OCI-LY7 (cell line): ENCODE results near the gene LARGE1. TPM values are rescaled to one million over a fixed set of nuclear protein-coding genes. Genes with fewer than 3 reads are reported as not detected.

Experiments used
- BruUV-seq: library from RNA; stranded (reverse); fragments of 400-500 nt; replicated peaks from 2 replicates; lab custom pipeline; 2021; lab: Mats Ljungman, UMichigan
- CTCF ChIA-PET: fragments of 300-600 bp; sonication (Branson Sonifier 250); formaldehyde crosslinking; loops from one replicate; lab custom pipeline; 2022; ENCODE audit warnings: antibody characterized with exemption; ENCODE audit not compliant: unreplicated experiment; lab: Charles Lee
- POLR2A ChIA-PET: fragments of 300-600 bp; sonication (Branson Sonifier 250); formaldehyde crosslinking; loops from one replicate; lab custom pipeline; 2022; ENCODE audit warnings: antibody characterized with exemption; lab: Charles Lee
- DNase-seq: peaks from one replicate; pipeline ENCODE4 v3.0.0-alpha.2; 2015; ENCODE audit warnings: low spot score
- H2AFZ ChIP-seq: fragments of 200-600 bp; sonication (generic), shearing (Covaris generic); 2 replicates; pipeline ENCODE4 v1.6.1; 2014; ENCODE audit warnings: mild to moderate bottlenecking, antibody characterized with exemption, low read length, moderate library complexity
- H3K27ac ChIP-seq: fragments of 200-600 bp; sonication (generic); 2 replicates; pipeline ENCODE4 v1.5.1; 2014; ENCODE audit warnings: mixed run types, low read depth, mild to moderate bottlenecking, moderate library complexity, low read length, inconsistent platforms; ENCODE audit not compliant: poor library complexity, severe bottlenecking
- H3K36me3 ChIP-seq: fragments of 200-600 bp; sonication (generic); 2 replicates; pipeline ENCODE4 v1.6.1; 2014; ENCODE audit warnings: mild to moderate bottlenecking, antibody characterized with exemption, low read length, moderate library complexity, mixed read lengths; ENCODE audit not compliant: insufficient read depth
- H3K4me1 ChIP-seq: fragments of 200-600 bp; sonication (generic); 2 replicates; pipeline ENCODE4 v1.5.1; 2014; ENCODE audit warnings: mild to moderate bottlenecking, low read length; ENCODE audit not compliant: insufficient read depth, poor library complexity, severe bottlenecking
- H3K4me2 ChIP-seq: fragments of 200-600 bp; sonication (generic); 2 replicates; pipeline ENCODE4 v1.6.1; 2014; ENCODE audit warnings: mild to moderate bottlenecking, low read length
- H3K4me3 ChIP-seq: fragments of 200-600 bp; sonication (generic); 2 replicates; pipeline ENCODE4 v1.5.1; 2014; ENCODE audit warnings: mild to moderate bottlenecking, low read depth, low read length; ENCODE audit not compliant: poor library complexity, severe bottlenecking
- H3K79me2 ChIP-seq: fragments of 200-600 bp; sonication (generic); 2 replicates; pipeline ENCODE4 v1.6.1; 2016; ENCODE audit warnings: low read depth, mild to moderate bottlenecking, low read length, moderate library complexity, mixed read lengths; ENCODE audit not compliant: insufficient read depth
- H3K9me2 ChIP-seq: fragments of 200-600 bp; sonication (generic); 2 replicates; pipeline ENCODE4 v1.6.1; 2016; ENCODE audit warnings: mild to moderate bottlenecking, low read length, mixed read lengths; ENCODE audit not compliant: insufficient read depth
- H3K9me3 ChIP-seq: fragments of 200-600 bp; sonication (generic); 2 replicates; pipeline ENCODE4 v1.6.1; 2014; ENCODE audit warnings: mild to moderate bottlenecking, mixed run types, low read length, mixed read lengths
- H4K20me1 ChIP-seq: fragments of 200-600 bp; sonication (generic); 2 replicates; pipeline ENCODE4 v1.6.1; 2014; ENCODE audit warnings: mild to moderate bottlenecking, antibody characterized with exemption, low read length, moderate library complexity, mixed read lengths; ENCODE audit not compliant: insufficient read depth
- CTCF ChIP-seq: fragments of 200-600 bp; sonication (generic); conservative IDR thresholded peaks from 2 replicates; pipeline ENCODE4 v1.5.1; 2014; ENCODE audit warnings: mild to moderate bottlenecking, antibody characterized with exemption, low read length, moderate library complexity, mixed read lengths
- EZH2phosphoT487 ChIP-seq: fragments of 200-600 bp; sonication (generic); IDR thresholded peaks from 2 replicates; pipeline ENCODE4 v1.6.1; 2018; ENCODE audit warnings: low read depth, borderline replicate concordance, mild to moderate bottlenecking, mixed run types, antibody characterized with exemption, low read length, moderate library complexity, mixed read lengths
- intact Hi-C: fragments of 100-400 bp; cut with micrococcal nuclease; formaldehyde crosslinking; loops from one replicate; pipeline ENCODE4 v1.10.0; 2022; ENCODE audit not compliant: unreplicated experiment
- total RNA-seq, 2 experiments: library from RNA; depleted of rRNA in 1 of 2; stranded (reverse); fragments of >200 nt in 1 of 2; shearing (Covaris generic) in 1 of 2; gene quantifications; 2 replicates each; pipeline ENCODE4 v1.2.3, GENCODE V29; 2014 to 2022

The LARGE1 gene
- total RNA-seq, 2 experiments from 2014 or later = 31.5 to 31.9 TPM

DNA sequence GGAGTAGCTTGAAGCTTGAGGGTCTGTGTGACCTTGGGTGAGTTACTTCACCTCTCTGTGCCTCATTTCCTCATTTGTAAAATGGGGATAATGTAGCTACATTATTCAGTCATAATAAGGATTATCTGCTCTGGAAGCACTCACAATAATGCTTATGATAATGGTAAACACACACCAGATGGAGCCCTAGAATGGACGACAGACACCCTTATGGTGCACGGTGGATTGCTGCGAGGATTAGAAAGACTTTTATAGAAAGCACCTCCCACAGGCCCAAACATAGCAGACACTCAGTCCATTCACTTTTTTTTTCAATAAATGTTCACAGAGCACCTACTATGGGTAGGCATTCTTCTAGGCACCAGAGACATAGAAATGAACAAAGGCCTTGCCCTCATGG, 53.8 kb downstream of the LARGE1 start:
- TF ChIP-seq EZH2phosphoT487 (no peak), CTCF (no peak)
- Histone ChIP-seq H3K4me2 (no peak overlapping the region), H4K20me1 (no peaks in the 10 kb centered on the region), H3K36me3 (no peaks in the 10 kb centered on the region), H3K4me1 (no peaks in the 10 kb centered on the region), H2AFZ (no peak overlapping the region), H3K4me3 (no peak overlapping the region), H3K9me3 (no peaks in the 10 kb centered on the region), H3K27ac (no peak overlapping the region), H3K79me2 (no peaks in the 10 kb centered on the region), H3K9me2 (no peaks in the 10 kb centered on the region)
- no TSS peak for BruUV-seq
- ChIA-PET POLR2A (interaction anchor here (0.5 to 0.7 kb wide), 3 partner anchors 26 to 693 kb away, joined by 3 to 5 read pairs (median 4); no protein-coding TSS in a partner anchor), CTCF (no interaction called here)
- intact Hi-C loops = no loop called here
- DNase-seq = no peak

GRCh38 chr22:33865996-33866395, 54.3 kb downstream of the LARGE1 start:
- no peak overlapping the region for H3K4me2 ChIP-seq
- no peak overlapping the region for H2AFZ ChIP-seq
- POLR2A ChIA-PET = interaction anchor here (0.6 kb wide), 1 partner anchor 693 kb away, joined by 4 read pairs; no protein-coding TSS in a partner anchor
- no peaks in the 10 kb centered on the region for H3K4me1 ChIP-seq
- no peaks in the 10 kb centered on the region for H3K36me3 ChIP-seq
- H3K9me3 ChIP-seq = no peaks in the 10 kb centered on the region
- no TSS peak for BruUV-seq
- H3K27ac ChIP-seq = no peak overlapping the region
- intact Hi-C loops = no loop called here
- no peak for DNase-seq
- H4K20me1 ChIP-seq = no peaks in the 10 kb centered on the region
- CTCF ChIA-PET = no interaction called here
- TF ChIP-seq CTCF (no peak), EZH2phosphoT487 (no peak)
- H3K79me2 ChIP-seq = no peaks in the 10 kb centered on the region
- H3K9me2 ChIP-seq = no peaks in the 10 kb centered on the region
- no peak overlapping the region for H3K4me3 ChIP-seq

DNA sequence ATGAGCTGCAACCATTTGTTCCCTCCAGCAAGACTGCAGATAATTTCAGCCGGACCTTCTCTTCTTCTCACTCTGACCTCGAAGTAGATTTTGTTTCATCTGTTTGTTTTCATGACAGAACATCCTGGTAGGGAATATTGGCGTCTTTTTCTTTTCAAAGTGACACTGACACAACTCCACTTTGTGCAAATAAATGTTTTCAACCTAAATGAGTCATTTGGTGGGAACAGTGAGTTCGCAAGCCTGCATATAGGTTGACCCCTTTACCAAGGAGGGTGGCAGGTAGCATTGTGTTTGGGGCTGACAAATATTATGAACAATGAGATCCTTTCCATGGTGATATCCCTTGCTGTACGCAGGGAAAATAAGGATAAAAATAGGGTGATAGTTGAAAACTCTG, 55.0 kb downstream of the LARGE1 start:
- DNase-seq = no peak
- H3K36me3 ChIP-seq = no peaks in the 10 kb centered on the region
- intact Hi-C loops = no loop called here
- ChIA-PET CTCF (no interaction called here), POLR2A (no interaction called here)
- no peak overlapping the region for H3K4me2 ChIP-seq
- no TSS peak for BruUV-seq
- H2AFZ ChIP-seq = no peak overlapping the region
- H3K4me3 ChIP-seq = no peak overlapping the region
- H3K4me1 ChIP-seq = no peaks in the 10 kb centered on the region
- H4K20me1 ChIP-seq = no peaks in the 10 kb centered on the region
- no peak for TF ChIP-seq EZH2phosphoT487
- TF ChIP-seq CTCF = no peak
- no peaks in the 10 kb centered on the region for H3K9me2 ChIP-seq
- no peaks in the 10 kb centered on the region for H3K79me2 ChIP-seq
- no peak overlapping the region for H3K27ac ChIP-seq
- no peaks in the 10 kb centered on the region for H3K9me3 ChIP-seq
